NCI-H187 treated with DMSO at 0.1 percent for 48 hours (cell line): Measurements from ENCODE around the gene PIK3CB.

Experiments used
- DNase-seq: peaks from one replicate; lab custom pipeline; 2025; lab: John Stamatoyannopoulos, UW

Gene PIK3CB

GRCh38 chr3:138834596-138835396 lies at the start of gene PIK3CB:
Gene PIK3CB (minus strand): TSS chr3:138834928. CDS start chr3:138759343, 75,585 bp downstream.
- DNase-seq, result no peak

- DNase-seq, result no peak
Observed at GRCh38 chr3:138881233-138881632, 46.5 kb upstream of the PIK3CB start.

GRCh38 chr3:138879541-138880380 lies 45.0 kb upstream of the PIK3CB start:
- no peak for DNase-seq

GRCh38 chr3:138877226-138877625 lies 42.5 kb upstream of the PIK3CB start:
- DNase-seq, result no peak

- DNase-seq, result no peak
Observed at GRCh38 chr3:138875754-138876664, 41.3 kb upstream of the PIK3CB start.

- no peak for DNase-seq
Observed at GRCh38 chr3:138875096-138875753, 40.5 kb upstream of the PIK3CB start.

- no peak for DNase-seq
Observed at GRCh38 chr3:138873471-138874278, 38.9 kb upstream of the PIK3CB start.

GRCh38 chr3:138872632-138873031 lies 37.9 kb upstream of the PIK3CB start:
- no peak for DNase-seq

GRCh38 chr3:138867996-138868395 lies 33.3 kb upstream of the PIK3CB start:
- DNase-seq, result no peak

- DNase-seq, result no peak
Observed at GRCh38 chr3:138863776-138864113, 29.0 kb upstream of the PIK3CB start.

GRCh38 chr3:138862924-138863775 lies 28.4 kb upstream of the PIK3CB start:
- no peak for DNase-seq

GRCh38 chr3:138862531-138862923 lies 27.8 kb upstream of the PIK3CB start:
- no peak for DNase-seq

- DNase-seq, result no peak
Observed at GRCh38 chr3:138861798-138862197, 27.1 kb upstream of the PIK3CB start.

GRCh38 chr3:138856799-138857198 lies 22.1 kb upstream of the PIK3CB start:
- DNase-seq, result no peak

- DNase-seq, result no peak
Observed at GRCh38 chr3:138854940-138855339, 20.2 kb upstream of the PIK3CB start.

GRCh38 chr3:138854204-138854603 lies 19.5 kb upstream of the PIK3CB start:
- DNase-seq, result no peak

GRCh38 chr3:138850151-138850550 lies 15.4 kb upstream of the PIK3CB start:
- no peak for DNase-seq

GRCh38 chr3:138849222-138849940 lies 14.7 kb upstream of the PIK3CB start:
- no peak for DNase-seq

- DNase-seq, result no peak
Observed at GRCh38 chr3:138848696-138849095, 14.0 kb upstream of the PIK3CB start.
